Naive thymus-derived CD4-positive, alpha-beta T cell (primary cell): ENCODE results near the gene TRAF7. TPM values are rescaled to one million over a fixed set of nuclear protein-coding genes. Genes with fewer than 3 reads are reported as not detected.

Experiments
- ATAC-seq: fragments of 150-1000 bp; cut with Tn5 transposase; 2 replicates; pipeline ENCODE4 v1.10.0; 2021; ENCODE audit warnings: mild to moderate bottlenecking, moderate library complexity
- CTCF ChIA-PET: fragments of 350-600 bp; sonication (Branson Sonifier 250); formaldehyde crosslinking; loops from one replicate; lab custom pipeline; 2021; ENCODE audit warnings: antibody characterized with exemption; lab: Charles Lee
- POLR2A ChIA-PET: fragments of 350-600 bp; sonication (Branson Sonifier 250); formaldehyde crosslinking; loops from one replicate; lab custom pipeline; 2021; ENCODE audit warnings: antibody characterized with exemption, inconsistent platforms; lab: Charles Lee
- DNase-seq, 9 donors: peaks; one replicate each; pipeline versions ENCODE4 v3.0.0 to v3.0.0-alpha.2; 2020 to 2022; ENCODE audit warnings: mixed read lengths in 1 of 9
- H3K27ac ChIP-seq: one replicate; pipeline ENCODE4 v1.7.0; 2013; ENCODE audit warnings: mild to moderate bottlenecking, low read depth, low read length, moderate library complexity
- H3K27me3 ChIP-seq, 2 donors: one replicate each; pipeline ENCODE4 v1.7.0; 2013; ENCODE audit warnings: low read length in 2 of 2, mild to moderate bottlenecking in 2 of 2, moderate library complexity in 2 of 2; ENCODE audit not compliant: control insufficient read depth in 2 of 2, insufficient read depth in 2 of 2
- H3K36me3 ChIP-seq, 3 experiments: 1 replicate in 2 of 3; 2 replicates in 1 of 3; pipeline ENCODE4 v1.7.0; 2013; ENCODE audit warnings: low read length in 3 of 3, mild to moderate bottlenecking in 3 of 3, moderate library complexity in 1 of 3; ENCODE audit not compliant: insufficient read depth in 3 of 3, control insufficient read depth in 2 of 3
- H3K4me1 ChIP-seq, 2 donors: one replicate each; pipeline ENCODE4 v1.7.0; 2013; ENCODE audit warnings: low read length in 2 of 2, mild to moderate bottlenecking in 2 of 2, moderate library complexity in 1 of 2; ENCODE audit not compliant: control insufficient read depth in 2 of 2, insufficient read depth in 2 of 2
- H3K4me3 ChIP-seq: 2 replicates; pipeline ENCODE4 v1.7.0; 2013; ENCODE audit warnings: mild to moderate bottlenecking, low read length
- H3K9me3 ChIP-seq, 3 experiments: 1 replicate in 2 of 3; 2 replicates in 1 of 3; pipeline ENCODE4 v1.7.0; 2013; ENCODE audit warnings: low read length in 3 of 3; ENCODE audit not compliant: control insufficient read depth in 2 of 3
- H3K27ac Mint-ChIP-seq, 9 donors: one replicate each; pipeline ENCODE4 v1.8.0; 2020 to 2022; ENCODE audit warnings: mixed read lengths in 9 of 9, mild to moderate bottlenecking in 8 of 9, moderate library complexity in 5 of 9, inconsistent platforms in 2 of 9
- H3K27me3 Mint-ChIP-seq, 5 donors: one replicate each; pipeline ENCODE4 v1.8.0; 2021 to 2022; ENCODE audit warnings: mixed read lengths in 5 of 5, mild to moderate bottlenecking in 1 of 5
- H3K36me3 Mint-ChIP-seq, 5 donors: one replicate each; pipeline ENCODE4 v1.8.0; 2020 to 2022; ENCODE audit warnings: mixed read lengths in 5 of 5, mild to moderate bottlenecking in 3 of 5, inconsistent platforms in 1 of 5
- H3K4me1 Mint-ChIP-seq, 7 donors: one replicate each; pipeline ENCODE4 v1.8.0; 2020 to 2022; ENCODE audit warnings: mixed read lengths in 7 of 7, mild to moderate bottlenecking in 3 of 7, inconsistent platforms in 1 of 7
- H3K4me3 Mint-ChIP-seq, 10 donors: one replicate each; pipeline ENCODE4 v1.8.0; 2020 to 2022; ENCODE audit warnings: mild to moderate bottlenecking in 10 of 10, mixed read lengths in 10 of 10, moderate library complexity in 6 of 10, inconsistent platforms in 2 of 10
- H3K9me3 Mint-ChIP-seq, 11 donors: one replicate each; pipeline ENCODE4 v1.8.0; 2020 to 2022; ENCODE audit warnings: mixed read lengths in 11 of 11, mild to moderate bottlenecking in 4 of 11, inconsistent platforms in 1 of 11, moderate library complexity in 1 of 11
- intact Hi-C, 2 donors: fragments of 100-400 bp; cut with micrococcal nuclease; formaldehyde crosslinking; loops; one replicate each; pipeline ENCODE4 v1.15.1; 2023
- polyA plus RNA-seq, 2 donors: library from polyadenylated mRNA; unstranded; fragments of 300-500 nt; fragmentation: Illumina TruSeq; gene quantifications; one replicate each; pipeline ENCODE4 v1.2.3, GENCODE V29; 2021
- total RNA-seq, 6 experiments: library from RNA in 5 of 6; stranded (reverse) in 5 of 6; gene quantifications; 1 replicate in 5 of 6; 2 replicates in 1 of 6; pipeline ENCODE4 v1.2.3 and lab custom pipeline; 2021 to 2026

Gene TRAF7
- total and polyA plus RNA-seq, 7 experiments from 2014 or later = 4.8 to 58.3 (median 34.8) TPM

GRCh38 chr16:2174396-2175131 lies 19.0 kb downstream of the TRAF7 start:
- intact Hi-C loops = no loop called here
- CTCF ChIA-PET = interaction anchor here (0.6 kb wide), 1 partner anchor 10 kb away, joined by 3 read pairs; no protein-coding TSS in a partner anchor
- Mint-ChIP-seq H3K36me3 (peaks cover 3 to 11% (median 4%) of the 10 kb centered on the region in 5 donors), H3K4me3 (no peak overlapping the region), H3K4me1 (peaks cover 0 to 4% (median 0%) of the 10 kb centered on the region in 7 donors), H3K27me3 (no peaks in the 10 kb centered on the region), H3K9me3 (no peaks in the 10 kb centered on the region), H3K27ac (peak overlapping the region in 1 of 9 donors; percentile 18)
- H3K9me3 ChIP-seq = no peaks in the 10 kb centered on the region
- H3K36me3 ChIP-seq = peaks cover 0 to 54% (median 0%) of the 10 kb centered on the region in 3 experiments
- POLR2A ChIA-PET = no interaction called here
- no peaks in the 10 kb centered on the region for H3K27me3 ChIP-seq
- H3K27ac ChIP-seq = no peak overlapping the region
- ATAC-seq = no peak
- no peak overlapping the region for H3K4me3 ChIP-seq
- H3K4me1 ChIP-seq = no peaks in the 10 kb centered on the region
- no peak for DNase-seq

GRCh38 chr16:2175454-2175853 lies 19.9 kb downstream of the TRAF7 start:
- Histone ChIP-seq H3K9me3 (no peaks in the 10 kb centered on the region), H3K4me3 (no peak overlapping the region), H3K27me3 (no peaks in the 10 kb centered on the region), H3K4me1 (no peaks in the 10 kb centered on the region), H3K27ac (no peak overlapping the region), H3K36me3 (peaks cover 0 to 54% (median 0%) of the 10 kb centered on the region in 3 experiments)
- no peaks in the 10 kb centered on the region for H3K9me3 Mint-ChIP-seq
- H3K4me1 Mint-ChIP-seq = peaks cover 0 to 4% (median 0%) of the 10 kb centered on the region in 7 donors
- H3K36me3 Mint-ChIP-seq = peaks cover 3 to 11% (median 4%) of the 10 kb centered on the region in 5 donors
- intact Hi-C loops = no loop called here
- H3K27ac Mint-ChIP-seq = no peak overlapping the region
- POLR2A ChIA-PET = no interaction called here
- no peak overlapping the region for H3K4me3 Mint-ChIP-seq
- ATAC-seq (no peak), DNase-seq (no peak)
- no peaks in the 10 kb centered on the region for H3K27me3 Mint-ChIP-seq
- CTCF ChIA-PET = no interaction called here

- Mint-ChIP-seq H3K4me1 (peaks cover 0 to 4% (median 0%) of the 10 kb centered on the region in 7 donors), H3K9me3 (no peaks in the 10 kb centered on the region), H3K27ac (no peak overlapping the region), H3K36me3 (peaks cover 3 to 11% (median 4%) of the 10 kb centered on the region in 5 donors), H3K27me3 (no peaks in the 10 kb centered on the region), H3K4me3 (no peak overlapping the region)
- no peak overlapping the region for H3K27ac ChIP-seq
- H3K9me3 ChIP-seq = no peaks in the 10 kb centered on the region
- peaks cover 0 to 54% (median 0%) of the 10 kb centered on the region in 3 experiments for H3K36me3 ChIP-seq
- intact Hi-C loops = no loop called here
- POLR2A ChIA-PET = no interaction called here
- H3K27me3 ChIP-seq = no peaks in the 10 kb centered on the region
- DNase-seq = no peak
- no peak for ATAC-seq
- CTCF ChIA-PET = no interaction called here
- H3K4me1 ChIP-seq = no peaks in the 10 kb centered on the region
- no peak overlapping the region for H3K4me3 ChIP-seq
Measured at GRCh38 chr16:2176047-2176446, 20.5 kb downstream of the TRAF7 start.

GRCh38 chr16:2177101-2177500 lies 21.5 kb downstream of the TRAF7 start:
- peaks cover 0 to under 1% (median 0%) of the 10 kb centered on the region in 11 donors for H3K9me3 Mint-ChIP-seq
- no peaks in the 10 kb centered on the region for H3K4me1 ChIP-seq
- ChIA-PET CTCF (no interaction called here), POLR2A (no interaction called here)
- peaks cover 0 to 4% (median 0%) of the 10 kb centered on the region in 7 donors for H3K4me1 Mint-ChIP-seq
- no peaks in the 10 kb centered on the region for H3K27me3 Mint-ChIP-seq
- H3K9me3 ChIP-seq = no peaks in the 10 kb centered on the region
- H3K27ac Mint-ChIP-seq = no peak overlapping the region
- no peak overlapping the region for H3K4me3 ChIP-seq
- H3K36me3 Mint-ChIP-seq = peaks cover 3 to 11% (median 4%) of the 10 kb centered on the region in 5 donors
- no peak for DNase-seq
- no peak overlapping the region for H3K27ac ChIP-seq
- H3K27me3 ChIP-seq = no peaks in the 10 kb centered on the region
- no peak for ATAC-seq
- no peak overlapping the region for H3K4me3 Mint-ChIP-seq
- H3K36me3 ChIP-seq = peaks cover 0 to 45% (median 0%) of the 10 kb centered on the region in 3 experiments
- intact Hi-C loops = no loop called here

- Histone ChIP-seq H3K36me3 (peaks cover 0 to 44% (median 0%) of the 10 kb centered on the region in 3 experiments), H3K27ac (no peak overlapping the region), H3K9me3 (no peaks in the 10 kb centered on the region), H3K27me3 (no peaks in the 10 kb centered on the region), H3K4me3 (no peak overlapping the region), H3K4me1 (no peaks in the 10 kb centered on the region)
- intact Hi-C loops = no loop called here
- ATAC-seq = no peak
- no peak for DNase-seq
- peaks cover 3 to 11% (median 4%) of the 10 kb centered on the region in 5 donors for H3K36me3 Mint-ChIP-seq
- ChIA-PET CTCF (no interaction called here), POLR2A (no interaction called here)
- H3K27ac Mint-ChIP-seq = no peak overlapping the region
- no peak overlapping the region for H3K4me3 Mint-ChIP-seq
- H3K9me3 Mint-ChIP-seq = peaks cover 0 to 2% (median 0%) of the 10 kb centered on the region in 11 donors
- peaks cover 0 to 4% (median 0%) of the 10 kb centered on the region in 7 donors for H3K4me1 Mint-ChIP-seq
- no peaks in the 10 kb centered on the region for H3K27me3 Mint-ChIP-seq
Measured at GRCh38 chr16:2177561-2177960, 22.0 kb downstream of the TRAF7 start.

GRCh38 chr16:2178321-2179106 lies 22.9 kb downstream of the TRAF7 start:
- ATAC-seq (peak; percentile 86), DNase-seq (peak in 7 of 9 donors; percentile 31 to 55 (median 41))
- POLR2A ChIA-PET = no interaction called here
- Mint-ChIP-seq H3K27me3 (no peaks in the 10 kb centered on the region), H3K9me3 (peaks cover 0 to 2% (median 0%) of the 10 kb centered on the region in 11 donors), H3K4me1 (peaks cover 0 to 4% (median 0%) of the 10 kb centered on the region in 7 donors), H3K27ac (no peak overlapping the region), H3K4me3 (no peak overlapping the region), H3K36me3 (peaks cover 3 to 11% (median 4%) of the 10 kb centered on the region in 5 donors)
- no peak overlapping the region for H3K27ac ChIP-seq
- intact Hi-C loops = no loop called here
- CTCF ChIA-PET = no interaction called here
- H3K4me1 ChIP-seq = no peaks in the 10 kb centered on the region
- no peak overlapping the region for H3K4me3 ChIP-seq
- H3K36me3 ChIP-seq = peaks cover 0 to 39% (median 0%) of the 10 kb centered on the region in 3 experiments
- H3K27me3 ChIP-seq = no peaks in the 10 kb centered on the region
- no peaks in the 10 kb centered on the region for H3K9me3 ChIP-seq
